Skeletal muscle cell (primary cell): ENCODE data around the gene SPATC1L.
"Not testable (repeated sequence)": the region's sequence is repeated elsewhere in the genome, so short reads cannot be mapped to it uniquely, and the experiment has no call there.

ENCODE experiments used
- DNase-seq: peaks from one replicate; pipeline ENCODE4 v3.0.0-alpha.2; 2010; ENCODE audit warnings: low read depth
- H3K4me3 ChIP-seq: 2 replicates; pipeline ENCODE4 v1.5.1; 2011; ENCODE audit warnings: low read depth, mild to moderate bottlenecking, control low read depth, low read length, moderate library complexity

Gene SPATC1L

GRCh38 chr21:46141767-46142581, 42.3 kb downstream of the SPATC1L start:
- no peak overlapping the region for H3K4me3 ChIP-seq
- DNase-seq: no peak

- not testable (repeated sequence) for H3K4me3 ChIP-seq, DNase-seq
Measured at GRCh38 chr21:46140352-46141003, 43.8 kb downstream of the SPATC1L start.

- no peak overlapping the region for H3K4me3 ChIP-seq
- no peak for DNase-seq
Measured at GRCh38 chr21:46139686-46140085, 44.6 kb downstream of the SPATC1L start.

- DNase-seq: no peak
- no peak overlapping the region for H3K4me3 ChIP-seq
Measured at GRCh38 chr21:46138383-46138970, 45.8 kb downstream of the SPATC1L start.

GRCh38 chr21:46137908-46138307, 46.4 kb downstream of the SPATC1L start:
- H3K4me3 ChIP-seq: no peak overlapping the region
- no peak for DNase-seq

- DNase-seq: no peak
- no peak overlapping the region for H3K4me3 ChIP-seq
Measured at GRCh38 chr21:46136739-46137349, 47.4 kb downstream of the SPATC1L start.

GRCh38 chr21:46135782-46136395, 48.4 kb downstream of the SPATC1L start:
- H3K4me3 ChIP-seq: no peak overlapping the region
- DNase-seq: no peak

- no peak for DNase-seq
- H3K4me3 ChIP-seq: no peak overlapping the region
Measured at GRCh38 chr21:46131838-46132651, 52.2 kb downstream of the SPATC1L start.

GRCh38 chr21:46131588-46131837, 52.7 kb downstream of the SPATC1L start:
- no peak overlapping the region for H3K4me3 ChIP-seq
- no peak for DNase-seq

GRCh38 chr21:46130831-46131587, 53.2 kb downstream of the SPATC1L start:
- DNase-seq: no peak
- H3K4me3 ChIP-seq: no peak overlapping the region

GRCh38 chr21:46129846-46130651, 54.2 kb downstream of the SPATC1L start:
- no peak overlapping the region for H3K4me3 ChIP-seq
- no peak for DNase-seq

- DNase-seq: no peak
- no peak overlapping the region for H3K4me3 ChIP-seq
Measured at GRCh38 chr21:46128933-46129571, 55.2 kb downstream of the SPATC1L start.

GRCh38 chr21:46128106-46128932, 55.9 kb downstream of the SPATC1L start:
- no peak for DNase-seq
- no peak overlapping the region for H3K4me3 ChIP-seq

GRCh38 chr21:46127239-46128105, 56.8 kb downstream of the SPATC1L start:
- no peak overlapping the region for H3K4me3 ChIP-seq
- DNase-seq: no peak

- DNase-seq: no peak
- no peak overlapping the region for H3K4me3 ChIP-seq
Measured at GRCh38 chr21:46126309-46127238, 57.7 kb downstream of the SPATC1L start.
